Stomach smooth muscle (tissue), 2 donors: Measurements from ENCODE around the gene UBTF.

Experiments
- H3K27ac ChIP-seq: one replicate; pipeline ENCODE4 v1.7.0; 2013; ENCODE audit warnings: mild to moderate bottlenecking, low read length, inconsistent platforms
- H3K27me3 ChIP-seq, 2 donors: one replicate each; pipeline ENCODE4 v1.7.0; 2013; ENCODE audit warnings: low read length in 2 of 2; ENCODE audit not compliant: insufficient read depth in 2 of 2, control insufficient read depth in 1 of 2
- H3K36me3 ChIP-seq, 2 donors: one replicate each; pipeline ENCODE4 v1.7.0; 2013; ENCODE audit warnings: low read length in 2 of 2; ENCODE audit not compliant: control insufficient read depth in 2 of 2, insufficient read depth in 2 of 2
- H3K4me1 ChIP-seq: one replicate; pipeline ENCODE4 v1.7.0; 2013; ENCODE audit warnings: low read length; ENCODE audit not compliant: control insufficient read depth, insufficient read depth
- H3K4me3 ChIP-seq, 2 donors: one replicate each; pipeline ENCODE4 v1.7.0; 2013; ENCODE audit warnings: low read length in 2 of 2
- H3K9ac ChIP-seq, 2 donors: one replicate each; pipeline ENCODE4 v1.7.0; 2013; ENCODE audit warnings: low read length in 2 of 2, mild to moderate bottlenecking in 1 of 2
- H3K9me3 ChIP-seq, 2 donors: one replicate each; pipeline ENCODE4 v1.7.0; 2013; ENCODE audit warnings: low read length in 2 of 2; ENCODE audit not compliant: control insufficient read depth in 2 of 2
- donor health status: healthy.
- donor health status: Pancreatic carcinoma.

UBTF gene

GRCh38 chr17:44177640-44178039 is 41.8 kb downstream of the UBTF start:
- no peak overlapping the region for H3K9ac ChIP-seq
- peaks cover 13 to 23% of the 10 kb centered on the region in 2 donors for H3K36me3 ChIP-seq

DNA sequence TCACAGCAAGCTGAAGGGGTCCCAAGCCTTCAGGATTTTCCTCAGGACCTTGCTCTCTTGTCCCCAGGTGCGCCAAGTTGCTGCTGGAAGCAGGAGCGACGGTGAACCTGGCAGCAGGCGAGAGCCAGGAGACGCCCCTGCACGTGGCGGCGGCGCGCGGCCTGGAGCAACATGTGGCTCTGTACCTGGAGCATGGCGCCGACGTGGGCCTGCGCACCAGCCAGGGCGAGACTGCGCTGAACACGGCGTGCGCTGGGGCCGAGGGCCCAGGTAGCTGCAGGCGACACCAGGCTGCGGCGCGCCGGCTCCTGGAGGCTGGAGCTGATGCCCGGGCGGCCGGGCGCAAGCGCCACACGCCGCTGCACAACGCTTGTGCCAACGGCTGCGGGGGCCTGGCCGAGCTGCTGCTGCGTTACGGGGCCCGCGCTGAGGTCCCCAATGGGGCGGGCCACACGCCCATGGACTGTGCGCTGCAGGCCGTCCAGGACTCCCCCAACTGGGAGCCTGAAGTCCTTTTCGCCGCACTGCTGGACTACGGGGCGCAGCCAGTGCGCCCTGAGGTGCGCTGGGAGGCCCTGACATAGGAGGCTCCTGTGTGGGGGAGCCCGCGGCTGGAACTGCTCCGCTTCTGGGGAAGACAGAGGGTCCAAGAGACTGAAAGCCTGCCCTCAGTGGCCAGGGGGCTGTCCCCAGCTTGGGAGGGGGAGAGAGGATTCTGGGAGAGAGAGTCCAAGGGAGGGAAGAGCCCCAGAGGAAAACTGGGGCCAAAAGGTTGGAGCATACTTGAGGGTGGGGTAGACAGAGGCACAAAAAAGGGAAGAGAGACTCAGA is 42.6 kb downstream of the UBTF start:
- Histone ChIP-seq H3K4me3 (no peak overlapping the region), H3K36me3 (peaks cover 9 to 21% of the 10 kb centered on the region in 2 donors), H3K9ac (no peak overlapping the region), H3K9me3 (no peaks in the 10 kb centered on the region), H3K27ac (no peak overlapping the region), H3K27me3 (no peaks in the 10 kb centered on the region), H3K4me1 (peaks cover 4% of the 10 kb centered on the region)

More at GRCh38 chr17:44177640-44178039, 41.8 kb downstream of the UBTF start:
- H3K9me3 ChIP-seq: no peaks in the 10 kb centered on the region
- no peaks in the 10 kb centered on the region for H3K4me1 ChIP-seq
- H3K4me3 ChIP-seq: no peak overlapping the region
- H3K27ac ChIP-seq: no peak overlapping the region
- no peaks in the 10 kb centered on the region for H3K27me3 ChIP-seq

DNA sequence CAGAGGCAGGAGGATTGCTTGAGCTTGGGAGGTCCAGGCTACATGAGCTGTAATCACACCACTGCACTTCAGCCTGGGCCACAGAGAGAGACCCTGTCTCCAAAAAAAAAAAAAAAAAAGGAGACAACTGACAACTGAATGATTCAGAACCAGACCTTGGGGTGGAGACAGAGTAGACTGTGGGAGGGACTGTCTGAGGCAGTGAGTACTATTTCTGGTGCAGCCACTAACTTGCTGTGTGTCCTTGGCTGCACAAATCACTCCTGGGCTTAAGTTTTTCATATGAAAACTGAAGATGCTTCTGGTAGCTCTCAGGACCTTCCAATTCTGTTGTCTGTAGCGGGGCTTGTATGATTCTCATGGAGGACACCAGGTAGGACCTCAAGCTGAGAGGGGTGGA is 43.2 kb downstream of the UBTF start:
- Histone ChIP-seq H3K9ac (no peak overlapping the region), H3K4me1 (peaks cover 6% of the 10 kb centered on the region)

DNA sequence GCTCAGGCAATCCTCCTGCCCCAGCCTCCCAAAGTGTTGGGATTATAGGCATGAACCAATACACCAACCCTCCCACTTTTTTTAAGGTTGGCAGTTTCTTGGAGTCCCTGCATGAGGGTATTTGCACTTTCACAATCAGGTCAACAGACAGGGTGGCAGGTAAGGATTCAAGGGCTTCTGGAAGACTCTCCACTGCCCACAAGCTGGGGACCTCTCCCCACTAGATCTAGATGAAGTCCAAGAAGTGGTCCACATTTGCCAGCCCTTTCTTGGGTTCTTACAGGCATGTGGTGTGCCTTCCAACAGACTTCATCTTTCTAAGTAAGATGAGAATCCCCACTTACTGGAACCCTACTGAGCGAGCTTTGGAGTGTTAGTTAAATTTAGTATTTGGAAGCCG is 45.0 kb downstream of the UBTF start:
- peaks cover 21% of the 10 kb centered on the region for H3K4me1 ChIP-seq
- H3K4me3 ChIP-seq: no peak overlapping the region
- no peak overlapping the region for H3K9ac ChIP-seq
- no peaks in the 10 kb centered on the region for H3K9me3 ChIP-seq
- H3K36me3 ChIP-seq: peaks cover 9 to 18% of the 10 kb centered on the region in 2 donors
- no peaks in the 10 kb centered on the region for H3K27me3 ChIP-seq
- H3K27ac ChIP-seq: no peak overlapping the region

More for the DNA sequence above, 43.2 kb downstream of the UBTF start:
- peaks cover 9 to 18% of the 10 kb centered on the region in 2 donors for H3K36me3 ChIP-seq
- H3K27me3 ChIP-seq: no peaks in the 10 kb centered on the region
- H3K4me3 ChIP-seq: no peak overlapping the region
- H3K27ac ChIP-seq: no peak overlapping the region
- H3K9me3 ChIP-seq: no peaks in the 10 kb centered on the region

DNA sequence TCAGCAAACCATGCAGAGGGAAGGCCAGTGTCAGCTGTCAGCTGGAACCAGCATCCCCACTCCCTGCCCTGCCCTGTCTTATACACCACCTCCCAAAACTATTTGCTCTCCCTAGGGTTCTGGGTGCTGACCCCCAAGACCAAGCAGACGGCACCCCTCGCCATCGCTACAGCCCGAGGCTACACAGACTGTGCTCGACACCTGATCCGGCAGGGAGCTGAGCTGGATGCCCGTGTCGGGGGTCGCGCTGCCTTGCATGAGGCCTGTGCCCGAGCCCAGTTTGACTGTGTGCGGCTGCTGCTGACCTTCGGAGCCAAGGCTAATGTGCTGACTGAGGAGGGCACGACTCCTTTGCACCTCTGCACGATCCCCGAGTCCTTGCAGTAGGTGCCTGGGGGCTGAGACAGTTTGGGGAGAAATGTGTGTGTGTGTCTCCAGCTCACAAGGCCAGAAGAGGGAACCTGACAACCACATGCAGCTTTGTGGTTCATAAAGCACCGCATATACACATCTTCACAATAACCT is 47.5 kb downstream of the UBTF start:
- Histone ChIP-seq H3K36me3 (peaks cover 3 to 4% of the 10 kb centered on the region in 2 donors), H3K27ac (no peak overlapping the region), H3K9ac (no peak overlapping the region), H3K4me3 (peak overlapping the region in 1 of 2 donors; percentile 73), H3K4me1 (peaks cover 33% of the 10 kb centered on the region), H3K9me3 (no peaks in the 10 kb centered on the region), H3K27me3 (no peaks in the 10 kb centered on the region)

DNA sequence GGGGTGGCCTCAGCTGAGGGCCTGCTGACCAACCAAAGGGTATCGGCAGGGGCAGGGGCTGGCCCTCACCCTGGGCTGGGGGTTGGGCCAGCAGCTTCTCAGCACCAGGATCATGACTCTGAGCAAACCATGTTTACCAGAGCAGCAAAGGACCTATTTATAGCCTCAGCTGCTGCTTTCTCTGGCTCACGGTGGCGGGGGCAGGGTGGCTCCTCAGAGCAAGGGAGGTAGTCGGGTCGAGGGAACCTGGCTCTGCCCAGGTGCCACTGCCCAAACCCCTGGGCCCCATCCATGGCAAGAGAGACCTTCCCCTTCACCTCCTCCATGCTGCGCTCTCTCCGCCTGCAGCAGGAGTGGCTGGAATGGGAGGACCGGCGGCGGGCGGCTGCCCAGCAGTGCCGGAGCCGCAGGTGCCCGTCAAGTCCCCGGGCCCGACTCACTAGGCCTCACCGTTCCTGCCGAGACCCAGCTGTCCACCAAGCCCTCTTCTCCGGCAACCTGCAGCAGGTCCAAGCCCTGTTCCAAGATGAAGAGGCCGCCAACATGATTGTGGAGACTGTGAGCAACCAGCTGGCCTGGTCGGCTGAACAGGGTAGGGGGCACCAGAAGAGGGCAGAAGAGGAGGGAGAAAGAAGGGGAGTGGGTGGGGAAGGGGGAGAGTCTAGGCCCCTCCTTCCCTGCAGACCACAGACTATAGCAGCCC is 48.8 kb downstream of the UBTF start, which contains the start of gene ASB16:
TSS of gene ASB16 (plus strand) at position 206 of the 703 bp plus-strand sequence. CDS start at position 292, 86 bp downstream.
- Histone ChIP-seq H3K36me3 (peaks cover 3 to 4% of the 10 kb centered on the region in 2 donors), H3K27me3 (no peaks in the 10 kb centered on the region), H3K9me3 (no peaks in the 10 kb centered on the region), H3K27ac (peak within 1 kb of the TSS; percentile 58), H3K9ac (peak within 1 kb of the TSS; percentile 41 to 64), H3K4me1 (peaks cover 33% of the 10 kb centered on the region), H3K4me3 (peak within 1 kb of the TSS; percentile 52 to 73)

DNA sequence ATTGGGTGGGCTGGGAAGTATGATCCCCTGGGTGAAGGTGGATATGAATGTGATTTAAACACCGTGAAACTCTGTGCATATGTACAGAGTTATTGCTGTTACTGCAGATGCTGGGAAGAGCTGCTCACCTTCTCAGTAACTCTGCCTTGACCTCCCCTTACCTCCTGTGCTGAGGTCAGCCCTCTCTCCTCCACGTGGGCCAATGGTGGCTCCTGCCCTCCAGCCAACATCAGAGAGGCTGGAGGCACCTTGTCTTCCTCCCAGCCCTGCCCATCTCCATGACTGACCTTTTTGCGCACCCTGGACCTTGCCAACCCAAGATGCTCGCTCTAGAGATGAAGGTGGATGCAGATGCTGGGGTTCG is 49.4 kb downstream of the UBTF start:
- Histone ChIP-seq H3K27ac (peak overlapping the region; percentile 58), H3K4me3 (peak overlapping the region; percentile 52 to 73), H3K9me3 (no peaks in the 10 kb centered on the region), H3K36me3 (peaks cover 3 to 4% of the 10 kb centered on the region in 2 donors), H3K27me3 (no peaks in the 10 kb centered on the region), H3K4me1 (peaks cover 33% of the 10 kb centered on the region), H3K9ac (peak overlapping the region; percentile 41 to 64)

- no peaks in the 10 kb centered on the region for H3K9me3 ChIP-seq
- H3K9ac ChIP-seq: peak overlapping the region in 1 of 2 donors; percentile 21
- H3K4me1 ChIP-seq: peaks cover 33% of the 10 kb centered on the region
- H3K27me3 ChIP-seq: no peaks in the 10 kb centered on the region
- H3K36me3 ChIP-seq: peaks cover 0 to 2% of the 10 kb centered on the region in 2 donors
- no peak overlapping the region for H3K27ac ChIP-seq
- no peak overlapping the region for H3K4me3 ChIP-seq
Observed at GRCh38 chr17:44167181-44167861, 52.2 kb downstream of the UBTF start.

- no peaks in the 10 kb centered on the region for H3K36me3 ChIP-seq
- no peak overlapping the region for H3K9ac ChIP-seq
- no peaks in the 10 kb centered on the region for H3K27me3 ChIP-seq
- H3K4me3 ChIP-seq: no peak overlapping the region
- no peak overlapping the region for H3K27ac ChIP-seq
- H3K9me3 ChIP-seq: no peaks in the 10 kb centered on the region
- peaks cover 12% of the 10 kb centered on the region for H3K4me1 ChIP-seq
Observed at GRCh38 chr17:44164476-44164875, 55.0 kb downstream of the UBTF start.

GRCh38 chr17:44159519-44160210 is 59.8 kb downstream of the UBTF start:
- H3K4me3 ChIP-seq: no peak overlapping the region
- no peak overlapping the region for H3K9ac ChIP-seq
- H3K27me3 ChIP-seq: no peaks in the 10 kb centered on the region
- H3K27ac ChIP-seq: no peak overlapping the region
- H3K4me1 ChIP-seq: no peaks in the 10 kb centered on the region
- H3K9me3 ChIP-seq: no peaks in the 10 kb centered on the region
- H3K36me3 ChIP-seq: no peaks in the 10 kb centered on the region
